ENCODE results near the gene PDE5A. TPM values are rescaled to one million over a fixed set of nuclear protein-coding genes. Genes with fewer than 3 reads are reported as not detected.
"Not testable (repeated sequence)": the region's sequence is repeated elsewhere in the genome, so short reads cannot be mapped to it uniquely, and the experiment has no call there.

The PDE5A gene
- total and polyA plus RNA-seq, 8 donors = 5.8 to 34.4 (median 19.9) TPM

DNA sequence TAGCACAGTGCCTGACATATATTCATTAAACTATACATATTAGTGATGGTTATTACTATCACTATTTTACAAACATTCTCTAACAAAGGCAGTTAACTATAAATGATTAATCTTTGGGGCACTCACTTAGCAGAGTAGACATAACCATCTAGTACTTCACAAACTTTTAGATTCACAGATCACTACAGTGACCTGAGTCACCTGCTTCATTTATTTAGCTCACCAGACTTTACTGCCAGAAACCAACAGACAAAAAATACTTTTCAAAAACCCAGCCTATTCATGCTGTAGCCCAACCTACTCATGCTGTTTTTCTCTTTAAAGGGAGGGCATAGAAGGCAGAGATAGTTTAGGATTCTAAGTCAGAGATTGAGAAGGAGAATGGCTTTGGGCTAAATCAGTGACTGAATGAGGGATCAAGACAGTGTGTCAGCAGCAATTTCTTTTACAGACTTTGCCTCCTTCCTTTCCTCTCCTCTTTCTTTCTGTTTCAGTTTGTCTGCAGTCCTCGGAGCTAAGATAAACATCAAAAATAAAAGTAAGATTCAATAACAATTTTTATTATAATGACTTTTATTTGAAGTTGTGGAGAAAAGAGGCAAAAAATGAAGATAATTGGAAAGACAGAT is 34.7 kb upstream of the PDE5A start:
- DNase-seq (no peak), FAIRE-seq (no peak), ATAC-seq (peak in 1 of 4 donors; percentile 35)
- H3K27ac ChIP-seq = no peak overlapping the region
- no peaks in the 10 kb centered on the region for H3K9me3 ChIP-seq
- WGBS, 2 donors = 32 to 38% methylated on average over 1 of the region's 1 CpG
- no peaks in the 10 kb centered on the region for H3K27me3 ChIP-seq
- H3K36me3 ChIP-seq = no peaks in the 10 kb centered on the region
- H3K4me1 ChIP-seq = no peaks in the 10 kb centered on the region
- intact Hi-C loops (cut with DNase I) = no loop called here
- TF ChIP-seq, protein P1, sequence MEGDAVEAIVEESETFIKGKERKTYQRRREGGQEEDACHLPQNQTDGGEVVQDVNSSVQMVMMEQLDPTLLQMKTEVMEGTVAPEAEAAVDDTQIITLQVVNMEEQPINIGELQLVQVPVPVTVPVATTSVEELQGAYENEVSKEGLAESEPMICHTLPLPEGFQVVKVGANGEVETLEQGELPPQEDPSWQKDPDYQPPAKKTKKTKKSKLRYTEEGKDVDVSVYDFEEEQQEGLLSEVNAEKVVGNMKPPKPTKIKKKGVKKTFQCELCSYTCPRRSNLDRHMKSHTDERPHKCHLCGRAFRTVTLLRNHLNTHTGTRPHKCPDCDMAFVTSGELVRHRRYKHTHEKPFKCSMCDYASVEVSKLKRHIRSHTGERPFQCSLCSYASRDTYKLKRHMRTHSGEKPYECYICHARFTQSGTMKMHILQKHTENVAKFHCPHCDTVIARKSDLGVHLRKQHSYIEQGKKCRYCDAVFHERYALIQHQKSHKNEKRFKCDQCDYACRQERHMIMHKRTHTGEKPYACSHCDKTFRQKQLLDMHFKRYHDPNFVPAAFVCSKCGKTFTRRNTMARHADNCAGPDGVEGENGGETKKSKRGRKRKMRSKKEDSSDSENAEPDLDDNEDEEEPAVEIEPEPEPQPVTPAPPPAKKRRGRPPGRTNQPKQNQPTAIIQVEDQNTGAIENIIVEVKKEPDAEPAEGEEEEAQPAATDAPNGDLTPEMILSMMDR (IDR thresholded peaks at IDR 0.05) = no peak
- H3K4me3 ChIP-seq = no peak overlapping the region

DNA sequence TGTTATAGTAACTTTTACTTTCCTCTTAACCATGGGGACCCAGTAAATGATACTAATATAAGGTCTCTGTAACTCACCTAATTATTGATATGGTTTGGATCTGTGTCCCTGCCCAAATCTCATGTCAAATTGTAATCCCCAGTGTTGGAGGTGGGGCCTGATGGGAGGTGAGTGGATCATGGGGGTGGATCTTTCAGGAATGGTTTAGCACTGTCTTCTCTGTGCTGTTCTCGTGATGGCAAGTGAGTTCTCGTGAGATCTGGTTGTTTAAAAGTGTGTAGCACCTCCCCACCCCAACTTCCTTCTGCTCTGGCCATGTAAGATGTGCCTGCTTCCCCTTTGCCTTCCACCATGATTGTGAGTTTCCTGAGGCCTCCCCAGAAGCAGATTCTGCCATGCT is 34.0 kb upstream of the PDE5A start:
- H3K4me1 ChIP-seq; FAIRE-seq; H3K27ac ChIP-seq; intact Hi-C loops (cut with DNase I); H3K27me3 ChIP-seq; H3K9me3 ChIP-seq; ATAC-seq; DNase-seq; H3K4me3 ChIP-seq; H3K36me3 ChIP-seq: not testable (repeated sequence)
- 55 to 85% methylated on average over 2 of the region's 2 CpGs for WGBS, 2 donors

DNA sequence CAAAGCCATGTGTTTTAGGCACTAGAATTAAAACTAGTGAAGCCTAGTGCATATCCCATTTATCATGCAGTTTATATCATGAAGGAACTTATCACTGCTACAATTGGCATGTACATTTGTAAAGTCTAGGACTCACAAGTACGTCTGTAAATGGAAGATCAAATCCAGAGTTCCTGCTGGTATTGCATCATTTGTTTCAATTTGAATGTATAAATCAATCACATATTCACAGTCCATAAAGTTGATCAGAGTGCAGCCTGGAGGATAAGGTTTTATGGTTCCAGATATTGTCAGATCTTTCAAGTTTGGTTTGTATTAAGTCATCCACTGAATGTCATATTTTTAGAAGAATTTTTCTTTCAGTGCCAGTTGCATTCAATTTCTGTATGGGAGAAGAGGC is 32.6 kb upstream of the PDE5A start:
- DNase-seq (no peak), FAIRE-seq (no peak), ATAC-seq (no peak)
- H3K27ac ChIP-seq = no peak overlapping the region
- H3K27me3 ChIP-seq = no peaks in the 10 kb centered on the region
- intact Hi-C loops (cut with DNase I) = no loop called here
- no peaks in the 10 kb centered on the region for H3K9me3 ChIP-seq
- 25 to 28% methylated on average over 1 of the region's 1 CpG for WGBS, 2 donors
- no peak overlapping the region for H3K4me3 ChIP-seq
- no peaks in the 10 kb centered on the region for H3K36me3 ChIP-seq
- TF ChIP-seq, protein P1 (IDR thresholded peaks at IDR 0.05) = no peak
- no peaks in the 10 kb centered on the region for H3K4me1 ChIP-seq

DNA sequence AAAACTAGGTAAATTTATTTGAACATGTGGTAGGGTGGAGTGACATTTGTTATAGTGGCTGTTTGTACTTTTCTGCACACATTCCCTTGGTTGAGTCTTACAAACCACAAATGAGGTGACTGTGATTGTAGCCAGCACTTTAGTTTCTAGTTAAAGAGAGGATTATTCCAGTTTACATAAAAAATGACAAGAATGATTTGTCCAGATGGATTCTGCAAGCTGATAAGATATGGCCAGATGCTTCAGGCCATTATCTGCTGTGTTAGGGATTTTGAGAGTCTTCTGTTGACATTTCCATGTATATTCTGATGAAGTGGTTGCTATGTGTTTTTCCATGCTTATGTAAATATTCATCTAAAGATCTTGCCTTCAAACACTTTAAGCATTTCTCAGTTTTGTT is 31.0 kb upstream of the PDE5A start:
- H3K4me3 ChIP-seq = no peak overlapping the region
- no peaks in the 10 kb centered on the region for H3K27me3 ChIP-seq
- no peaks in the 10 kb centered on the region for H3K4me1 ChIP-seq
- DNase-seq (no peak), FAIRE-seq (peak; percentile 47), ATAC-seq (peak in 2 of 4 donors; percentile 38 to 57)
- no peaks in the 10 kb centered on the region for H3K9me3 ChIP-seq
- H3K36me3 ChIP-seq = no peaks in the 10 kb centered on the region
- intact Hi-C loops (cut with DNase I) = no loop called here
- H3K27ac ChIP-seq = no peak overlapping the region
- TF ChIP-seq, protein P1 (IDR thresholded peaks at IDR 0.05) = no peak

DNA sequence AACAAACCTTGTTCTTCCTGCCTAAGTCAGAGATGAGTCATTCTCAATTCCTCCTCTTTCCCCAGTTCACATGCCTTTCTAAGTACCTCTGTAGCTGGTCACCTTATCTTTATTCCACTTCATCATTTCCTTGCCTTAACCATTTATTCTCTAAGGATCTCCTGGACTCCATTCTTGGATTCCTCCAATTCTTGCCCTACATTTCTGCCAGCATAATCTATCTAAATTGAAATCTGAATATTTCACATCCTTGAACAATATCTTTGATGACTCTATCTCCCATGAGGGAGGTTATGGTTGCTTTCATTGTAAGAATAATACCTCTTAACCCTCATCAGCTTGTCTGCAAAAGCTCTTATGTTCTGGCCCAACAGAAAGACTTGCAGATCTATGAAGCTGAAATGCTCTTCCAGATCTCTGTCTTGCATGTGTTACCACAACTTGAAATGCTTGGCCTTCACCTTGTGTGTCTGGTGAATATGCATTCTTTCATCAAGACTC is 28.6 kb upstream of the PDE5A start:
- no peak for ATAC-seq
- no peaks in the 10 kb centered on the region for H3K9me3 ChIP-seq
- H3K4me1 ChIP-seq = no peaks in the 10 kb centered on the region
- no peaks in the 10 kb centered on the region for H3K27me3 ChIP-seq
- no peaks in the 10 kb centered on the region for H3K36me3 ChIP-seq
- H3K27ac ChIP-seq = no peak overlapping the region
- DNase-seq = no peak
- H3K4me3 ChIP-seq = no peak overlapping the region
- no peak for FAIRE-seq
- TF ChIP-seq, protein P1 (IDR thresholded peaks at IDR 0.05) = no peak
- intact Hi-C loops (cut with DNase I) = no loop called here
